HEK293T (cell line): ENCODE results near the gene PLA2G4A.

Experiments
- CTCF ChIA-PET: fragments of 350-600 bp; formaldehyde crosslinking; extraction: SDS; loops from one replicate; lab custom pipeline; 2021; ENCODE audit warnings: antibody characterized with exemption, inconsistent platforms; lab: Yijun Ruan, JAX
- POLR2A ChIA-PET: fragments of 350-600 bp; formaldehyde crosslinking; extraction: SDS; loops from one replicate; lab custom pipeline; 2020; ENCODE audit warnings: antibody characterized with exemption, inconsistent platforms; lab: Yijun Ruan, JAX
- DNase-seq: peaks from one replicate; pipeline ENCODE4 v3.0.0; 2012; ENCODE audit warnings: mixed read lengths; ENCODE audit errors: extremely low spot score
- ARNT ChIP-seq: fragments of 450-650 bp; IDR thresholded peaks from 2 replicates; pipeline ENCODE4 v1.6.1; 2017; ENCODE audit warnings: mild to moderate bottlenecking
- BHLHE40 ChIP-seq: fragments of 450-650 bp; IDR thresholded peaks from 2 replicates; pipeline ENCODE4 v1.6.1; 2016; ENCODE audit warnings: mild to moderate bottlenecking, moderate library complexity, borderline replicate concordance
- CTBP1 ChIP-seq: fragments of 450-650 bp; IDR thresholded peaks from 2 replicates; pipeline ENCODE4 v1.6.1; 2016; ENCODE audit warnings: borderline replicate concordance
- ELF4 ChIP-seq: fragments of 450-650 bp; IDR thresholded peaks from 2 replicates; pipeline ENCODE4 v1.6.1; 2017; ENCODE audit warnings: antibody characterized with exemption
- FOXA1 ChIP-seq: fragments of 450-650 bp; IDR thresholded peaks from 2 replicates; pipeline ENCODE4 v1.6.1; 2016; ENCODE audit warnings: mild to moderate bottlenecking
- FOXK2 ChIP-seq: fragments of 450-650 bp; IDR thresholded peaks from 2 replicates; pipeline ENCODE4 v1.6.1; 2016; ENCODE audit warnings: mild to moderate bottlenecking
- FOXM1 ChIP-seq: fragments of 450-650 bp; IDR thresholded peaks from 2 replicates; pipeline ENCODE4 v1.6.1; 2017; ENCODE audit warnings: mild to moderate bottlenecking, borderline replicate concordance
- HDGF ChIP-seq: fragments of 450-650 bp; IDR thresholded peaks from 2 replicates; pipeline ENCODE4 v1.6.1; 2017; ENCODE audit warnings: antibody characterized with exemption, borderline replicate concordance
- L3MBTL2 ChIP-seq: fragments of 450-650 bp; conservative IDR thresholded peaks from 2 replicates; pipeline ENCODE4 v1.6.1; 2016; ENCODE audit warnings: mild to moderate bottlenecking
- LEF1 ChIP-seq: fragments of 450-650 bp; IDR thresholded peaks from 2 replicates; pipeline ENCODE4 v1.6.1; 2017; ENCODE audit warnings: mild to moderate bottlenecking, borderline replicate concordance
- NFRKB ChIP-seq: fragments of 450-650 bp; IDR thresholded peaks from 2 replicates; pipeline ENCODE4 v1.6.1; 2016; ENCODE audit warnings: mild to moderate bottlenecking, moderate library complexity
- PKNOX1 ChIP-seq: fragments of 450-650 bp; IDR thresholded peaks from 2 replicates; pipeline ENCODE4 v1.6.1; 2016
- SP1 ChIP-seq: fragments of 450-650 bp; IDR thresholded peaks from 2 replicates; pipeline ENCODE4 v1.6.1; 2017
- SUZ12 ChIP-seq: fragments of 450-650 bp; IDR thresholded peaks from 2 replicates; pipeline ENCODE4 v1.6.1; 2016; ENCODE audit warnings: mild to moderate bottlenecking
- TARDBP ChIP-seq: fragments of 450-650 bp; IDR thresholded peaks from 2 replicates; pipeline ENCODE4 v1.6.1; 2016
- ZNF384 ChIP-seq: fragments of 450-650 bp; IDR thresholded peaks from 2 replicates; pipeline ENCODE4 v1.6.1; 2016

PLA2G4A gene

GRCh38 chr1:186899977-186900376 is 71.2 kb downstream of the PLA2G4A start:
- ChIA-PET CTCF (no interaction called here), POLR2A (no interaction called here)
- no peak for TF ChIP-seq BHLHE40
- no peak for TF ChIP-seq ZNF384
- TF ChIP-seq SP1, result no peak
- TF ChIP-seq FOXA1, result no peak
- TF ChIP-seq PKNOX1, result no peak
- no peak for TF ChIP-seq TARDBP
- TF ChIP-seq L3MBTL2, result no peak
- TF ChIP-seq FOXM1, result no peak
- TF ChIP-seq LEF1, result no peak
- TF ChIP-seq ELF4, result no peak
- TF ChIP-seq SUZ12, result no peak
- no peak for TF ChIP-seq FOXK2
- no peak for TF ChIP-seq ARNT
- TF ChIP-seq NFRKB, result no peak
- TF ChIP-seq CTBP1, result no peak
- no peak for TF ChIP-seq HDGF
- no peak for DNase-seq

- POLR2A ChIA-PET, result no interaction called here
- CTCF ChIA-PET, result interaction anchor here (0.6 kb wide), 1 partner anchor 444 kb away, joined by 3 read pairs; no protein-coding TSS in a partner anchor
- no peak for TF ChIP-seq L3MBTL2
- no peak for TF ChIP-seq ELF4
- no peak for TF ChIP-seq SP1
- no peak for DNase-seq
Observed at GRCh38 chr1:186900539-186901237, 71.9 kb downstream of the PLA2G4A start.

- CTCF ChIA-PET, result no interaction called here
- POLR2A ChIA-PET, result no interaction called here
- TF ChIP-seq NFRKB (no peak), LEF1 (no peak), SUZ12 (no peak), PKNOX1 (no peak), FOXM1 (no peak), L3MBTL2 (no peak), FOXK2 (no peak), ZNF384 (no peak), ELF4 (no peak), CTBP1 (no peak), HDGF (no peak)
- DNase-seq, result no peak
Observed at GRCh38 chr1:186901631-186902030, 72.9 kb downstream of the PLA2G4A start.

- TF ChIP-seq PKNOX1 (no peak), BHLHE40 (no peak), ZNF384 (no peak), TARDBP (no peak), LEF1 (no peak), SP1 (no peak), SUZ12 (no peak), FOXM1 (no peak), ELF4 (no peak), L3MBTL2 (no peak), CTBP1 (no peak), FOXK2 (no peak), HDGF (no peak)
- DNase-seq, result no peak
- ChIA-PET CTCF (no interaction called here), POLR2A (no interaction called here)
Observed at GRCh38 chr1:186903374-186904136, 74.8 kb downstream of the PLA2G4A start.

GRCh38 chr1:186904361-186904760 is 75.6 kb downstream of the PLA2G4A start:
- CTCF ChIA-PET, result no interaction called here
- POLR2A ChIA-PET, result no interaction called here
- TF ChIP-seq TARDBP (no peak), SP1 (no peak), FOXA1 (no peak), FOXK2 (no peak), HDGF (no peak), NFRKB (no peak), L3MBTL2 (no peak), FOXM1 (no peak), SUZ12 (no peak), LEF1 (no peak), BHLHE40 (no peak), ARNT (no peak), PKNOX1 (no peak), ZNF384 (no peak), CTBP1 (no peak), ELF4 (no peak)
- no peak for DNase-seq
